Mucosa of rectum (tissue), 2 donors: ENCODE data around the gene COL5A3.

ENCODE experiments used
- H3K27ac ChIP-seq, 2 donors: one replicate each; pipeline ENCODE4 v1.7.0; 2013; ENCODE audit warnings: inconsistent platforms in 2 of 2, low read depth in 2 of 2, low read length in 2 of 2
- H3K27me3 ChIP-seq, 2 donors: one replicate each; pipeline ENCODE4 v1.7.0; 2013; ENCODE audit warnings: low read length in 2 of 2; ENCODE audit not compliant: control insufficient read depth in 2 of 2, insufficient read depth in 2 of 2
- H3K36me3 ChIP-seq, 2 donors: one replicate each; pipeline ENCODE4 v1.7.0; 2013; ENCODE audit warnings: low read length in 2 of 2; ENCODE audit not compliant: control insufficient read depth in 2 of 2, insufficient read depth in 2 of 2
- H3K4me1 ChIP-seq, 2 donors: one replicate each; pipeline ENCODE4 v1.7.0; 2013; ENCODE audit warnings: low read length in 2 of 2, mild to moderate bottlenecking in 1 of 2; ENCODE audit not compliant: control insufficient read depth in 2 of 2, insufficient read depth in 2 of 2
- H3K4me3 ChIP-seq, 2 donors: one replicate each; pipeline ENCODE4 v1.7.0; 2013; ENCODE audit warnings: low read length in 2 of 2
- H3K9ac ChIP-seq, 2 donors: one replicate each; pipeline ENCODE4 v1.7.0; 2013; ENCODE audit warnings: low read length in 2 of 2, low read depth in 1 of 2, mild to moderate bottlenecking in 1 of 2
- H3K9me3 ChIP-seq, 2 donors: one replicate each; pipeline ENCODE4 v1.7.0; 2013; ENCODE audit warnings: low read length in 2 of 2; ENCODE audit not compliant: control insufficient read depth in 2 of 2
- donor health status: healthy.
- donor health status: Normal muscosa, but diverticular disease.

The COL5A3 gene

GRCh38 chr19:10010247-10010691 is at the start of gene COL5A3:
Gene COL5A3, minus strand, starts transcription at chr19:10010504. Its CDS starts 119 bp downstream, at chr19:10010385.
- H3K4me1 ChIP-seq = peaks cover 5 to 6% of the 10 kb centered on the region in 2 donors

GRCh38 chr19:10052602-10053360 is 42.5 kb upstream of the COL5A3 start:
- Histone ChIP-seq H3K4me3 (no peak overlapping the region), H3K4me1 (no peaks in the 10 kb centered on the region), H3K9ac (no peak overlapping the region), H3K27ac (no peak overlapping the region), H3K27me3 (peaks cover 0 to 2% of the 10 kb centered on the region in 2 donors), H3K9me3 (no peaks in the 10 kb centered on the region), H3K36me3 (no peaks in the 10 kb centered on the region)

More at GRCh38 chr19:10010247-10010691, at the start of gene COL5A3:
- Histone ChIP-seq H3K27ac (no peak within 1 kb of the TSS), H3K9me3 (no peaks in the 10 kb centered on the region), H3K27me3 (peaks cover 11 to 14% of the 10 kb centered on the region in 2 donors), H3K9ac (no peak within 1 kb of the TSS), H3K36me3 (no peaks in the 10 kb centered on the region), H3K4me3 (peak within 1 kb of the TSS in 1 of 2 donors; percentile 64)

- Histone ChIP-seq H3K9ac (no peak overlapping the region), H3K9me3 (no peaks in the 10 kb centered on the region), H3K4me1 (no peaks in the 10 kb centered on the region), H3K4me3 (no peak overlapping the region), H3K36me3 (no peaks in the 10 kb centered on the region), H3K27me3 (peaks cover 0 to 2% of the 10 kb centered on the region in 2 donors), H3K27ac (no peak overlapping the region)
These were observed 39.3 kb upstream of the COL5A3 start for GRCh38 chr19:10049626-10050025.

GRCh38 chr19:10045371-10045770 is 35.1 kb upstream of the COL5A3 start:
- Histone ChIP-seq H3K4me1 (no peaks in the 10 kb centered on the region), H3K9me3 (peaks cover 0 to 7% of the 10 kb centered on the region in 2 donors), H3K4me3 (no peak overlapping the region), H3K9ac (no peak overlapping the region), H3K36me3 (no peaks in the 10 kb centered on the region), H3K27ac (no peak overlapping the region), H3K27me3 (no peaks in the 10 kb centered on the region)

GRCh38 chr19:10044390-10044789 is 34.1 kb upstream of the COL5A3 start:
- H3K4me3 ChIP-seq = no peak overlapping the region
- no peaks in the 10 kb centered on the region for H3K4me1 ChIP-seq
- H3K9me3 ChIP-seq = peaks cover 0 to 7% of the 10 kb centered on the region in 2 donors
- no peak overlapping the region for H3K9ac ChIP-seq
- H3K27ac ChIP-seq = no peak overlapping the region
- no peaks in the 10 kb centered on the region for H3K36me3 ChIP-seq
- H3K27me3 ChIP-seq = no peaks in the 10 kb centered on the region

DNA sequence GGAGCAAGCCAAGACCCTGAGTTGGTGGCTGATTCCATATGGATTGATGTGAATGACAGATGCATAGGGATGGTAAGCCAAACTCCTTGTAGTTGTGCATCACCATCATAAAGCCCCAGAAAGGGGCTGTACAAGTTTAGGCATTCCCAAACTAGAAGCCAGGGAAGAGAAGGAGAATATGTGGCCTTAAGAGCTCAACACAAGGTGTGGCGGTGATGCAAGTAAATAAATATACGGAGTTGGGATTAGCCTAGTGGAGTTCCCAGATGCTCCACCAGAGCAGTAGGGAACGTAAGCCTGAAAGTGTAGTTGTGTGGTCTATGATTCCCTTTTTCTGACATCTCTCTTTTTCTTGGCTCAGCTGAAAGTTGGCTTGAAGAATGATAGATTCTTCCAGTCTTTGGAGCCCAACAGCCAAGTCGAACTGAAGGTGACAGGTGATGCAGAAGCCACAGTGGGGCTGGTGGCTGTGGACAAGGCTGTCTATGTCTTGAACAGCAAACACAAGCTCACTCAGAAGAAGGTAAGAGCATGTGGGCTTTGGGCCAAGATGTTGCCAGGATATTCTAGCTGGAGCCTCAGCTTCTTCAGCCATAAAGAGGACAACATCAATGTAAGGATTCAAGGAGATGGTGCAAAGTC is 33.1 kb upstream of the COL5A3 start:
- H3K9me3 ChIP-seq = peaks cover 0 to 7% of the 10 kb centered on the region in 2 donors
- no peak overlapping the region for H3K4me3 ChIP-seq
- no peaks in the 10 kb centered on the region for H3K27me3 ChIP-seq
- H3K27ac ChIP-seq = no peak overlapping the region
- H3K4me1 ChIP-seq = no peaks in the 10 kb centered on the region
- H3K36me3 ChIP-seq = no peaks in the 10 kb centered on the region
- H3K9ac ChIP-seq = no peak overlapping the region

DNA sequence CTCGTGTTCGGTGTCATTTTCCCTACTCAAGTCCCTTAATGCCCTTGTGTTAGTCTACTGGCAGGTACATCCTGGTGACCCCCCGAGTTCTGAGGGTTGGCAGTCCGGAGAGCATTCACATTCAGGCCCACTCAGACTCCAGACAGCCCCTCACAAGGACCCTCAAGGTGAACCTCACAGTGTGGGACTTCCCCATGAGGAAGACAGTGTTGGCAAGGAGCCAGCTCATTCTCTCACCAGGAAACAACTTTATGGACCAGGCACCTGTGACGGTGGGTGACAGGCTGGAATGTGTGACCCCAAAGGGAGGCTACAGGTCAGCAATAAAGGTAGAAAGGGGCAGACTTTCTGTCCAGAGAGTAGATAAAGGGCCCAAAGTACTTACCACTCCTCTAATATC is 27.5 kb upstream of the COL5A3 start:
- H3K9ac ChIP-seq = no peak overlapping the region
- no peaks in the 10 kb centered on the region for H3K36me3 ChIP-seq
- H3K4me1 ChIP-seq = peaks cover 2 to 4% of the 10 kb centered on the region in 2 donors
- peaks cover 5 to 6% of the 10 kb centered on the region in 2 donors for H3K27me3 ChIP-seq
- H3K9me3 ChIP-seq = peaks cover 0 to 3% of the 10 kb centered on the region in 2 donors
- no peak overlapping the region for H3K27ac ChIP-seq
- no peak overlapping the region for H3K4me3 ChIP-seq

- Histone ChIP-seq H3K4me1 (peaks cover 2 to 4% of the 10 kb centered on the region in 2 donors), H3K4me3 (no peak overlapping the region), H3K27me3 (peaks cover 6 to 7% of the 10 kb centered on the region in 2 donors), H3K27ac (no peak overlapping the region), H3K36me3 (no peaks in the 10 kb centered on the region), H3K9ac (no peak overlapping the region), H3K9me3 (peaks cover 0 to 3% of the 10 kb centered on the region in 2 donors)
These were observed 27.1 kb upstream of the COL5A3 start for GRCh38 chr19:10037367-10037766.

DNA sequence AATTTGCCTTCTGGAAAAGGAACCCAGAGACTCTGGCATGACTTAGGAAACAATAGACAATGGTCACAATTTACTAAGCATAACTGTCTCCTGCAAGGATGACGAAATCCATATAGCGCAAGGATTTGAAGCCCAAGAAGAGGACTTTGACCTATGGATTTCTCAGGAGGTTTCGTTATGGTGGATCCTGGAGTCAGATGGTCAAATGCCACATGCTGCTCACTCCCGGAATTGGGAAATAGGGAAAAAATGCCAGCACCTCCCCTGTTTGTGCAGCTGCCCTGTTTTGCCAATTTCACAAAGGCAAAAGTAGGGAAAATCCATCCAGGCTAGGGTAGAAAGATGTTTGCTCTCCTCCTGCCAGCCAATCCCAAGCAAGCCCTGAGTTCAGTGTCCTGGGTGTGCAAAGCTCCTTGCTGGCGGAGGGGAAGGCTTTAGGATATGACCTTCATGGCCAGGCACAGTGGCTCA is 26.3 kb upstream of the COL5A3 start:
- no peak overlapping the region for H3K27ac ChIP-seq
- no peaks in the 10 kb centered on the region for H3K9me3 ChIP-seq
- H3K27me3 ChIP-seq = peaks cover 9 to 10% of the 10 kb centered on the region in 2 donors
- peaks cover 2 to 4% of the 10 kb centered on the region in 2 donors for H3K4me1 ChIP-seq
- no peaks in the 10 kb centered on the region for H3K36me3 ChIP-seq
- no peak overlapping the region for H3K9ac ChIP-seq
- no peak overlapping the region for H3K4me3 ChIP-seq

DNA sequence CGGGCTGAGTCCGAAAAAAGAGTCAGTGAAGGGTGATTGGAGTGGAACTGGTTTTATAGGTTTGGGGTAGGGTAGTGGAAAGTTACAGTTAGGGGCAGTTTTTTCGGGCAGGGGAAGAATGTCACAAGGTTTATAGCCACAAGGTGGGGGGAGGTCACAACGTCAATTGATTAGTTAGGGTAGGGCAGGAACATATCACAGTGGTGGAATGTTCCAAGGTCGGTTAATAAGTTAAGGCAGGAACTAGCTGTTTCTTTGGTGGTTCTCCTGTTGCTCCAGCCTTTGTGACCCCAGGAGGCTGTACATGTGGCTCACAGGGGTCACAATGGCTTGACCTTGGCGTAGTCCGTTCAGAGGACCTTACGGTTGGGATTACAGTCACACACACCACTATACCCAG is 23.3 kb upstream of the COL5A3 start:
- H3K36me3 ChIP-seq = no peaks in the 10 kb centered on the region
- H3K4me1 ChIP-seq = peaks cover 2 to 4% of the 10 kb centered on the region in 2 donors
- no peaks in the 10 kb centered on the region for H3K9me3 ChIP-seq
- H3K4me3 ChIP-seq = no peak overlapping the region
- H3K27me3 ChIP-seq = peaks cover 9 to 10% of the 10 kb centered on the region in 2 donors
- no peak overlapping the region for H3K9ac ChIP-seq
- no peak overlapping the region for H3K27ac ChIP-seq
